PC-9 (cell line): ENCODE measurements around the gene TMEM171.

ENCODE experiments used
- EZH2 ChIP-seq: fragments of 200-600 bp; sonication (generic); IDR thresholded peaks from 2 replicates; pipeline ENCODE4 v1.8.0; 2017; ENCODE audit warnings: antibody characterized with exemption, low read depth
- TF ChIP-seq, protein P1 (sequence below): fragments of 200-600 bp; sonication (generic); conservative IDR thresholded peaks from 2 replicates; pipeline ENCODE4 v1.6.1; 2017; ENCODE audit warnings: mixed run types, antibody characterized with exemption, mild to moderate bottlenecking, moderate library complexity

DNA sequence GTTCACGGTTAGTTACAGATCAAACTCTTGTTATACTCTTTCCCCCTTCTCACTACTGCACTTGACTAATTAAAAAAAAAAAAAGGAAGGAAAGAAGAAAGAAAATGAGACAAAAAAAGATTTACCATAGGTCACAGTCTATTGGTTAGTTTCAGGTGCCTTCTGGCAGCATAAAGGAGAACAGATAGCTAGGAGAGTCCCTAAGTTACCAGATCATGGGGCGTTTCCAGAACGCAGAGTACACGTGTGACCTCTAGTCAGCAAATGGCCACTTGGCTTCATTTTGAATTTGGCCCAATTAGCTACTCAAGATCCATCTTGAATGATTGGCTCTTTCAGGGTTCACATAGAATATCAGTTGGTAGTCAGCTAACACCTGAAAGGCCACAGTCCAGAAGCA, 20.3 kb upstream of the TMEM171 start:
- TF ChIP-seq, protein P1, sequence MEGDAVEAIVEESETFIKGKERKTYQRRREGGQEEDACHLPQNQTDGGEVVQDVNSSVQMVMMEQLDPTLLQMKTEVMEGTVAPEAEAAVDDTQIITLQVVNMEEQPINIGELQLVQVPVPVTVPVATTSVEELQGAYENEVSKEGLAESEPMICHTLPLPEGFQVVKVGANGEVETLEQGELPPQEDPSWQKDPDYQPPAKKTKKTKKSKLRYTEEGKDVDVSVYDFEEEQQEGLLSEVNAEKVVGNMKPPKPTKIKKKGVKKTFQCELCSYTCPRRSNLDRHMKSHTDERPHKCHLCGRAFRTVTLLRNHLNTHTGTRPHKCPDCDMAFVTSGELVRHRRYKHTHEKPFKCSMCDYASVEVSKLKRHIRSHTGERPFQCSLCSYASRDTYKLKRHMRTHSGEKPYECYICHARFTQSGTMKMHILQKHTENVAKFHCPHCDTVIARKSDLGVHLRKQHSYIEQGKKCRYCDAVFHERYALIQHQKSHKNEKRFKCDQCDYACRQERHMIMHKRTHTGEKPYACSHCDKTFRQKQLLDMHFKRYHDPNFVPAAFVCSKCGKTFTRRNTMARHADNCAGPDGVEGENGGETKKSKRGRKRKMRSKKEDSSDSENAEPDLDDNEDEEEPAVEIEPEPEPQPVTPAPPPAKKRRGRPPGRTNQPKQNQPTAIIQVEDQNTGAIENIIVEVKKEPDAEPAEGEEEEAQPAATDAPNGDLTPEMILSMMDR, result no peak
- TF ChIP-seq EZH2, result no peak
